HG03520 (cell line): ENCODE results near the gene DOCK10.
A peak's percentile ranks its signal among the peaks of the same experiment; 100 is the strongest.
"Not testable (repeated sequence)": the region's sequence is repeated elsewhere in the genome, so short reads cannot be mapped to it uniquely, and the experiment has no call there.

Experiments used
- ATAC-seq: cut with Tn5 transposase; IDR thresholded peaks from one replicate; pipeline ENCODE4 v1.9.1; 2021; ENCODE audit warnings: mild to moderate bottlenecking, moderate library complexity; ENCODE audit not compliant: unreplicated experiment

The DOCK10 gene

GRCh38 chr2:224951723-224952481 lies 90.4 kb downstream of the DOCK10 start:
- peak; percentile 19 for ATAC-seq

DNA sequence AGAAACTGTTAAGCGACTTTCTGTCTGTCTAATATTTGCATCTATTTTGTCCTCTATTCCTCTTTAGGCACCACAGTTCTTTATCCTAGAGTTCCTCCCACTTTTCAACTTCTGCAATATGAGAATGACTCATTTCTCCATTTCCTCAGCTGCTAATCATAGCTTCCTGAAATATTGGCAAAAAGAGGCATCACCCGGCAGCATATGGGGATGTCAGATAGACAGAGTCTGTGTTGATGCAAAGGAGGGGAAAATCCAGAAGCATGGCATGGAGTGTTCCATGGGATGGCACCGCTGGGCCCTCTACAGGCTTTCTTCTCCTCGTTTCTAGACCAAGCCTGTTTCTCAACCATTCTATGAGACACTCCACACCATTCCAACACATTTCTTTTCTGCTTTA lies 93.4 kb downstream of the DOCK10 start:
- no peak for ATAC-seq

GRCh38 chr2:224948005-224948404 lies 94.3 kb downstream of the DOCK10 start:
- no peak for ATAC-seq

DNA sequence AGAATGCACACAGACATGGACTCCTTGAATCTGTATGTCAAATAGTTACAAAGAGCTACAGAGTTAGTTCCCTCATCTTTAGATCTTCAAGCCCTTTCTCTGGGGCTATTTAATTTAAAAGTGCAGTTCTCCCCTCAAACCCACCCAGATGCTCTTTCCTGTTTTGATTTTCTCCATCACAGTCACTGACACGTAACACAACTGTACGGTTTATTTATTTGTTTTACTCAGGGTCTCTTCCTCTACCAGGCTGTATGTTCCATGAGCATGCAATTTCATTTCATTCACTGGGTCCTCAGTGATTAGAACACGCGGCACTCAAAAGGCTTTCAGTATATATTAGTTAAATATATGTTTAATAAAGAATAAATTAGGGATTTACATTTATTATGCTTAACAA lies 94.7 kb downstream of the DOCK10 start:
- ATAC-seq, result no peak

DNA sequence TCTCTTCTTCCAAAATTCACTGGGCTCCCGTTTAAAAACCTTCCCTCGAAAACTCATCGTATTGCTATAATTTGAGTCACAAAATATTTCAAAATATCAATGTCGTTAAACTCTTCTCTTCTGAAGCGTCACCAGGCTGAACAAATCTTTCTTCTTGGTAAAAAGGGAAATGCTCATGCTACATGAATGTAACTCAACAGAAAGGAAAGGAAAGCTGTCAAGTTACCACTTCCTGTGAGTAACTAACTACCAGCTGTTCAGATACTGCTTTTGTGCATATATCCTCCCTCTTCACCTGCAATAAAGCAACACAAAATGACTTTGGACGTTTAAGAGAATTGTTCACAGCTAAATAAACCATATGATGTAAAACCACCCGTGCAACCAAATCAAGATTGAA lies 95.4 kb downstream of the DOCK10 start:
- ATAC-seq, result peak; percentile 75

GRCh38 chr2:224944707-224945547 lies 97.3 kb downstream of the DOCK10 start:
- ATAC-seq, result no peak

DNA sequence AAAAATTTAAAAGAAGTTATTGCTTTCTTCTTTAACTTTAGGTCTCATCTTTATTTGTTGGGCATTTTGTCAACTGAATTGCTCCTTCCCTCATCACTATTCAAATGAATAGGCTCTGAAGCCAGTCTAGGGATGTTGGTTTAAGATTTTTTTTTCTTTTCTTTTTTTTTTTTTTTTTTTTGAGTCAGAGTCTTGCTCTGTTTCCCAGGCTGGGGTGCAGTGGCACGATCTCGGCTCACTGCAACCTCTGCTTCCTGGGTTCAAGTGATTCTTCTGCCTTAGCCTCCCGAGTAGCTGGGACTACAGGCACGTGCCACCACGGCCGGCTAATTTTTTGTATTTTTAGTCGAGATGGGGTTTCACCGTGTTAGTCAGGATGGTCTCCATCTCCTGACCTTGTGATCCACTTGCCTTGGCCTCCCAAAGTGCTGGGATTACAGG lies 98.6 kb downstream of the DOCK10 start:
- not testable (repeated sequence) for ATAC-seq

DNA sequence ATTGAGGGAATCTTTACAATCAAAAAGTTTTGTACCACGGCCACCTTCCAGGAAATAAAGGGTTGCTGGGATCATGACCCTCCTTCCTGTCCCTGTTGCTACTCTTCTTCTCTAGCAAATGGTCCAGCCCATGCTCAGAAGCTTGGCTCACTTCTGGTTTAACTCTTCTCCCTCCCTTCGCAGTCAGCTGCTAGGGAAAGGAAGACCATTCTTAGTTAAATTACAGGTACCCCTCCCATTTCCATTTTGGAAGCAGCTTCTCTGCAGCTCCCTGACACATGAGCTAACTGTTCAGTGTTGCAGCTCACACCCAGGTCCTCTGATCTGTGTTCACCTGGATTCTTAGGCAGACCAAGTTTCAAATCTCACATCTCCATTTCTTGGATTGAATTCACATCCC lies 100.3 kb downstream of the DOCK10 start:
- no peak for ATAC-seq

- ATAC-seq, result no peak
Measured at GRCh38 chr2:224940618-224941017, 101.7 kb downstream of the DOCK10 start.

- ATAC-seq, result peak; percentile 39
Measured at GRCh38 chr2:224938651-224939182, 103.6 kb downstream of the DOCK10 start.

DNA sequence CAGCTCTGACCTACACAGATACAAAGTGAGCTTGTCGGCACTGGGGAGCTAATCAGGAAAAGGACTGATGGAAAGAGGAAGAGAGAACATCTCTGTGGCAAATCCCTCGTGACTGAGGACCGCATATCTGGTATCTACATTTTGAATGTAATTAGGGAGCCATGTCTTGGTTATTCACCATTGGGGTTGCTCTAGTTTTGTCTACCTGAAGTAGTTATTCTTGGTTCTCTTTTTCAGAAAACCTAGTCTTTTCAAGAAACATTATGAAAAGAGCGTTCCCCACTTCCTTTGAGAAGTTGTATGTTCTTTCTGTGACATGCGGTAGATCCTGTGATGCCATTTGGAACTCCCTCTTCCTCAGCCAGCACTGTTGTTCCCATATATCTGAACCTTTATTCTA lies 104.4 kb downstream of the DOCK10 start:
- peak; percentile 88 for ATAC-seq

DNA sequence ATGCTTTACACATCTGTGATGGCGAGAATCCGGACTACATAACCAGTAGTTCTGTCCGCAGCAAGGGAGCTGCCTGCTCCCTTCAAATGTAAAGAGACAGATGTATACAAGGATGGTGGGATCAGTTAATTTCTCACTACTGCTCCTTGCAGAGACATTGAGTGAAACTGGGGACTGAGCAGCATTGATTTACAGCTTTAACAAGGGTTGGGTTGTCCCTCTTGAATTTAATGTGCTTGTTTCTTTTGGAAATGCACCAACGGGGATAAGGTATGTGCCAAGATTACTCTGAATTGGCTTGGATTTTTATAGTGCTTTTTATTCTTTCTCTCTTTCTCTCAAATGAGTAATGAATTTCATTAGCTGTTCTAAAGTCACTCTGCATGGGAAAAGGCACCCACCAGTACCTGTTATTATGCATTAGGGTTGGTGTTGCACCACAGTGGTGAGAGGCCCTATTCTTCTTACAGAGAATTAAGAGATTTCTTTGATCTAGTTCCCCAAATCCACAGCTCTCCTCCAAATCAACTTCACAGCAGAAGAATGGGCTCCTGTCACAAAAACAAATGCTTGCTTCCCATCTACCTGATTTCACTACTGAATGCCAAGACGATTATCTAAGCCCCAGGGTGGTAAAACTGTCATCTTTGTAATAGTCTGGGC lies 107.6 kb downstream of the DOCK10 start:
- no peak for ATAC-seq

DNA sequence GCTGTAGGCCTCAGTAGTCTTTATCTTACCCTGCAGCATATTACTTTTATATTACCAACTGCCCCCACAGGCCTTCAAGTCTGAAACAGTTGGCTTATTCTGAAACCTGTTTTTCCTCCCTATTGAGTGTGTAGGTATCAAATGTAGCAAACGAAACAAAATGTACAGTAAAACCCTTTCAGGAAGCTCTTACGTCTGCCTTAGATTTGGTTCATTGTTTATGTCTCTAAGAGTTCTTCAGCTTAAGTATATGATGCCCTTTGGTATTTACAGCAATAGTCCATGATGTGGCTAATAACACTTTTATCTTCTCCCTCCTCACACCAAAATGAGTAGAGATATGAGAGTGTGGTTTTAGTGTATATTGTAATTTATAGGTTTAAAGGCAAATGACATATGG lies 108.8 kb downstream of the DOCK10 start:
- no peak for ATAC-seq

DNA sequence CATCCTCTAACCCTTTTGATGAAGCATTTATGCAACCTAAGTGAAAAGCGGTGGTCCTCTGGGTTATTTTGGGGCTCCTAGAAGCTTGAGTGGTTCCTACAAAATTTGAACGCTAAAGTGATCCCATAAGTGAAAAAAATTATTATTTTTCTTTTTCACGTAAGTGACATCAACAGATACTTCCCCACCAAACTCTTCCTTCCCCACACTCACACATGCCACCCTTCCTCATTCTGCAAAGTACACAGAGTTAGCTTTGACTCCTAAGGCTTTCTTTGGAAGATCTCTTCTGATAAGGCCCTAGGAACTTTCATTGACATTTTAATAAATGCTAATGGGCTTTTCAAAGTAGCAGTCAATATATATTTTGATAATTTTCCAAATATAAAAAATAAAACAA lies 109.7 kb downstream of the DOCK10 start:
- no peak for ATAC-seq

DNA sequence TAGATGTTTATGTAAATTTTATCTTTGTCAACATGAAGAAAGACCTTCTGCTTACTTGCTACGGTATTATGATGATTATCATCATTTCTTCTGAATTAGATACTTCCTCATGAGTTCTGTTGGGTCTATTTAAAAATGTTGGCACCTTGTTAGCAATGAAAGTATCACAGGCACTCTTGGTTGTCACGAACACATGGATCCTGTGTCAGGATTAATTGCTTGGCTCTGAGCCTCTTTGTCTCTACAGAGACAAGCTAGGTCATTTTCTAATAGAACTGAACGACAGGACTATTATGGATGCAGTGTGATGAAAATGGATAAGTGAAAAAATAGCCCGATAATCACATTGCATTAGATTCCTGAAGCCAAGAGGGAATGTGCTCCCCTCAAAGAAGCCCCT lies 110.3 kb downstream of the DOCK10 start:
- no peak for ATAC-seq

DNA sequence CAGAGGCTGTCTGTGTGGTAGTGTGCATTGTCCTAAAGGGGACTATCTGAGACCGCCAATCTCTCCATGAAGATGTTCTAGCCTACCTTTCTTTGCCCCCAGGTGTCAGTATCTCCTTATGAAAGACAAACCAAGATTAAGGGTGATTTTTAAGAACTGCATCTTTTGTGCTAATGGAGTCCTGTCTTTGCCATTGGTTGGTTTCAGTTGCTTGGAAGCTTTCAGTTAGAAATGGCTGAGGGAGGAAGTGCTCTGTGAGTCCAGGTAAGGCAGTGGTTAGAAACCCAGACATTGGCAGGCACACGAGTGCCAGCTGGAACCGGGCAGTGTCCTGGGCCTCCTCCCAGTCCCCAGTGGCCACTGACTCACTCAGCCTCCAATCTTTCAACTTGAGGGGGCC lies 111.3 kb downstream of the DOCK10 start:
- no peak for ATAC-seq

DNA sequence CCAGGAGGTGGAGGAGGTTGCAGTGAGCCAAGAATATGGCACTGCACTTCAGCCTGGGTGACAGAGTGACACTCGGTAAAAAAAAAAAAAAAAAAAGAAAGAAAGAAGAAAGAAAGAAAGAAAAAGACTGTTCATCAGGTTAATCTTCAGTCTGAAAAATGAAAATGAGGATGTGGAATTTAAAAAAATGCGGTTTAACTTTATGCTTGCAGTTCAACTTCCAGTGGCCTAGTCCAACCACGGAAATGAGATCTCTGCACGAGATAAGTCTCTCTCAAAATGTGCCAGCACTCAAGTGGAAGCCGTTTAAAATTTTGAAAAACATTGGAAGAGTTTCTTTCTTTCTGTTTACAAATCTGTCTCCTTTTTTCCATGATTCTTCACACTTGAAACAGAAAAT lies 112.1 kb downstream of the DOCK10 start:
- ATAC-seq, result no peak

DNA sequence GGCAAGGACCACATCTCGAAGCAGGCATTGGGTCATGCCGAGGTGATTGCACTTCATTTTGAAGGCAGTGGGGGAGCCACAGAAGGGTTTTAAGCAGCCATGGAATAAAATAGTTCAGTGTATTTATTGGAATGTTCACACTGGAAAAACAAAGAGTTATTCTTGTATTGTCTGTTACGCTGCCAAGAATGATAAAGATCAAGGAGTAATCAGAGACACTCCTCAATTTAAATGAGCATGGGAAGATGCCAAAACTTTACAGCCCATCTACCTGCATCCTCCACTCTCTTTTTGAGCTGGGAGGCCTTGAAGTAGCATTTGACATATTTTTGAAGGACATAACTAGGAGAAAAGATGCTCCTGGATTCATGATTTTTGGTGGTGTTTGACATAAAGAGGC lies 112.8 kb downstream of the DOCK10 start:
- no peak for ATAC-seq

DNA sequence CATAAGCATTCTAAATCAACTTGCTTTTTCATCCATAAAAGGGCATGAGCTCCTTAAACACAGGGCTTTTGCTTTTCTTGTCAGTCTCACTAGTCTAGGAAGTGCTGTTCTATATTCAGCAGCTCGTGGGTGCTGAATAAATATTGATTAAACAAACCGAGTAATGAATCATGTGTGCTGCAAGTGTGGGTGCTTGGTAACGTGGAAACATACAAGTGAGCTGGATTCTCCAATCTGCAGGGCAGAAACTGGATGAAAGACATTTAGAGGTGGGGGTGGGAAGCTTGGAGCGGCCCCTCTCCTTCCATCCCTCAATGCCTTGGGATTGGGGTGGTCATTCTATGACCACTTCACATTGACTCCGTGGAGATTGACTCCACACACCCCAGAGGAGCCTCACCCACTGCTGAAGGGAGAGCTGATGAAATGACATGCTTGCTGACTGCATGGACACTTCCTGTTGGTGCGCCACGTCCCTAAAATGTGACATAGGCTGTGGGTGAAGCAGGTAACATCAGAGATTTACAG lies 114.6 kb downstream of the DOCK10 start:
- ATAC-seq, result no peak

GRCh38 chr2:224927011-224927410 lies 115.3 kb downstream of the DOCK10 start:
- no peak for ATAC-seq

DNA sequence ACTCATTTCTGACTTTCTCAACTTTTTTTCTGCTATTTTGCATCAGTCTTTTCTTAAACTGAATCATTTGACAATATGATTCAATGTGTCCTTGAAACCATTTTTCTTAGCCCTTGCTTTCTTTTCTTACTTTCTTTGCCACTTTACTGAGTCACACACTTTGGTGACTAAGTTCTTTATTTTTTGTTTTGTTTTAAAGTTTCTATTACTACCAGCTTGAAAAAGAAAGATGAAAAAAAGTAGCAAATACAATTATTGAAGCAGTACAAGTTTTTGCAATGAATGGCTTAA lies 116.5 kb downstream of the DOCK10 start:
- no peak for ATAC-seq
